ENCODE measurements around the gene EIF5AL1.
"Not testable (repeated sequence)": the region's sequence is repeated elsewhere in the genome, so short reads cannot be mapped to it uniquely, and the experiment has no call there.

Gene EIF5AL1

DNA sequence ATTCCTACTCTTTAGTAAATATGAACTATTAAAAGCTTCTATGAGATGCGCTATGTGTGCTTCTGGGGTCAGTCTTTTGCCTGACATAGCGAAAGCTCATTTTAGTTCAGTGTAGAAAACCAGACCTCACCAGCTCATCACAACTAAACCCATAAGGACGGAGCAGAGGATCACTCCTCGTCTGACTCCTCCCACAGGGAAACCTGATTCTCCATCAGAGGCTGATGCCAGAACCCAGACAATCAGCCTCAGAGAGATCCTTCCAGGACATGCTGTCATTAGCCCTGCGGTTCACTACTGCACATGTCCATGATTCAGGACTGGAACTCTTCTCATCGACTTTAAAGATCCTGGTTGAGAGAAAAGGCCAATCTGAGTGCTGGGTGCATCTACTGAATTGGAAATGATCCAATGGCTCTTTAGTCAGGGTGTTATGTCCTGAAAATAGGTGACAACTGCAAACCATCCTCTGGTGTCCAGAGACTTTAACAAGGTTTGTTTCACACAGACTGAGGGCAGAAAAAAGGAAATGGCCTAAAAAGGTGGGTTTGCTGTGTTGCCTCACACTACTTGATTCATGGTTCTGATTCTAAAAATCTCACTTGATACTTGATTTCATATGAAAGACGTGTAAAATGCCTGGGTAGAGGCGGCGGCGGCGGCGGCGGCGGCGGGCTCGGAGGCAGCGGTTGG is at the start of gene EIF5AL1:
TSS of gene EIF5AL1 (plus strand) at position 643 of the 693 bp plus-strand sequence. CDS start 117 bp downstream, outside the sequence.
- DNase-seq (ENCODE audit: low read depth); H3K4me3 ChIP-seq (ENCODE audit: low read depth, low read length): not testable (repeated sequence)

DNA sequence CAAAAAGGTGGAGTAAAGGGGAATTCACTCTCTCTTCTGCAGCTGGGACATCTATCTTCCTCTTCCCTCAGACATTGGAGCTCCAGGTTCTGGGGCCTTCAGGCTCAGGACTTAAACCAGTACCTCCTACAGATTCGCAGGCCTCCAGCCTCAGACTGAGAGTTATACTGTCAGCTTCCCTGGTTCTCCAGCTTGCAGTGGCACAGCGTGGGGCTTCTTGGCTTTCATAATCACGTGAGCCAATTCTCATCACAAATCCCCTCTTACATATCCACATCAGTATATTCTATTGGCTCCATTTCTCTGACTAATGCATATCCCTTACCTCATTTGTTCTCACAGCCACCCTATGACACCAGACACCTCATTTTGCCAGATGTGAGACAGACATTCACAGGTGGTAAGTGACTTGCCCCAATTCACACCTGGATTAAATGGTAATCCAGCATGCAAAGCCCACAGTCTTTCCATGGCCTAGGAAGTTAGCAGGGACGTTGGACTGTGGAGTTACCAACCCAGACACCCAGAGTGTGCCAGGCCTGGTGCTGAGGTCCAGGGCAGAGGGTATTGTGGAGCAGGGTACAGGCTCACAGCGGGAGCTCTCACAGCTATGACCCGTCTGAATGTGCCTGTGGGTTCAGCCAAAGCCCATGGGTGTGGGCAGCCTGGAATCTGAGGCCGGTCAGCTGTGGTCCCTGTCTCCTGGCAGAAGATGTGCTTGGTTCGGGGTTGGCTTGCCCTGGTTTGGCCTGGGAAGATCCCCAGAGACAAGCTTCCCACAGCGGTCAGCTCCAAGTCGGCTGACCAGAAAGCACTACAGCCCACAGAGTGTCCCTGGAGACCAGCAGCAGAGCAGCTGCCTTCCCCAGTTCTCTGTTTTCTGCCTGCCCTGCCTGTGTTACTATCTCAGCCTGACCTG is 48.5 kb upstream of the EIF5AL1 start:
- DNase-seq (ENCODE audit: low read depth): peak; percentile 66
- H3K4me3 ChIP-seq (ENCODE audit: low read depth, low read length): no peak overlapping the region
- TF ChIP-seq, protein P1, sequence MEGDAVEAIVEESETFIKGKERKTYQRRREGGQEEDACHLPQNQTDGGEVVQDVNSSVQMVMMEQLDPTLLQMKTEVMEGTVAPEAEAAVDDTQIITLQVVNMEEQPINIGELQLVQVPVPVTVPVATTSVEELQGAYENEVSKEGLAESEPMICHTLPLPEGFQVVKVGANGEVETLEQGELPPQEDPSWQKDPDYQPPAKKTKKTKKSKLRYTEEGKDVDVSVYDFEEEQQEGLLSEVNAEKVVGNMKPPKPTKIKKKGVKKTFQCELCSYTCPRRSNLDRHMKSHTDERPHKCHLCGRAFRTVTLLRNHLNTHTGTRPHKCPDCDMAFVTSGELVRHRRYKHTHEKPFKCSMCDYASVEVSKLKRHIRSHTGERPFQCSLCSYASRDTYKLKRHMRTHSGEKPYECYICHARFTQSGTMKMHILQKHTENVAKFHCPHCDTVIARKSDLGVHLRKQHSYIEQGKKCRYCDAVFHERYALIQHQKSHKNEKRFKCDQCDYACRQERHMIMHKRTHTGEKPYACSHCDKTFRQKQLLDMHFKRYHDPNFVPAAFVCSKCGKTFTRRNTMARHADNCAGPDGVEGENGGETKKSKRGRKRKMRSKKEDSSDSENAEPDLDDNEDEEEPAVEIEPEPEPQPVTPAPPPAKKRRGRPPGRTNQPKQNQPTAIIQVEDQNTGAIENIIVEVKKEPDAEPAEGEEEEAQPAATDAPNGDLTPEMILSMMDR (conservative IDR thresholded peaks at IDR 0.05; ENCODE audit: low read depth, low read length): no peak

- no peak for DNase-seq (ENCODE audit: low read depth)
- TF ChIP-seq, protein P1 (conservative IDR thresholded peaks at IDR 0.05; ENCODE audit: low read depth, low read length): no peak
- H3K4me3 ChIP-seq (ENCODE audit: low read depth, low read length): no peak overlapping the region
Measured at GRCh38 chr10:79465341-79465740, 47.0 kb upstream of the EIF5AL1 start.

DNA sequence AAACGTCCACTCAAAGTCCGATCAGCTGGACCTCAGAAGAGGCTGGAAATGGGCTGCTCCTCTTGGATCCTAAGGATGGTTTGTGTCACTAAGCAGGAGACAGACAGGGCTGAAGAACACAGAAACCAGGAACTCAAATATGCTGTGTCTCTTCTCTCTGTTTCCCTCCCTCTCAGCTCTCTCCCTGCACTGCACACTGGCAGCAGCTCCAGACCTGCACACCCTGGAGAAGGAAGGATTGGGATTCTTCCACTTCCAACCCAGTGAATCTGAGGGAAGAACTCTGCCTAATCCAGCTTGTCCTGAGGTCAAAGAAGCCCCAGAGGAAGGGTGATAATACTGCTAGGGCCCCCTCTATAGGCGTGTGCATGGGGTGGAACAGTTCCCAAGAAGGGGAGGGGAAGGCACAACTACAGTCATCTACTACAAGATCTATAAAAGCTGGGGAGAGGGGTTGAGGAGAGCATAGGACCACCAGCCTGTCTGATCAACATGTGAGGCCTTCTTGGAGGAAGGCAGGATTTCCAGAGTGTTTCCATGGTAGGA is 44.2 kb upstream of the EIF5AL1 start:
- no peak for DNase-seq (ENCODE audit: low read depth)
- H3K4me3 ChIP-seq (ENCODE audit: low read depth, low read length): no peak overlapping the region
- TF ChIP-seq, protein P1 (conservative IDR thresholded peaks at IDR 0.05; ENCODE audit: low read depth, low read length): peak; percentile 16

DNA sequence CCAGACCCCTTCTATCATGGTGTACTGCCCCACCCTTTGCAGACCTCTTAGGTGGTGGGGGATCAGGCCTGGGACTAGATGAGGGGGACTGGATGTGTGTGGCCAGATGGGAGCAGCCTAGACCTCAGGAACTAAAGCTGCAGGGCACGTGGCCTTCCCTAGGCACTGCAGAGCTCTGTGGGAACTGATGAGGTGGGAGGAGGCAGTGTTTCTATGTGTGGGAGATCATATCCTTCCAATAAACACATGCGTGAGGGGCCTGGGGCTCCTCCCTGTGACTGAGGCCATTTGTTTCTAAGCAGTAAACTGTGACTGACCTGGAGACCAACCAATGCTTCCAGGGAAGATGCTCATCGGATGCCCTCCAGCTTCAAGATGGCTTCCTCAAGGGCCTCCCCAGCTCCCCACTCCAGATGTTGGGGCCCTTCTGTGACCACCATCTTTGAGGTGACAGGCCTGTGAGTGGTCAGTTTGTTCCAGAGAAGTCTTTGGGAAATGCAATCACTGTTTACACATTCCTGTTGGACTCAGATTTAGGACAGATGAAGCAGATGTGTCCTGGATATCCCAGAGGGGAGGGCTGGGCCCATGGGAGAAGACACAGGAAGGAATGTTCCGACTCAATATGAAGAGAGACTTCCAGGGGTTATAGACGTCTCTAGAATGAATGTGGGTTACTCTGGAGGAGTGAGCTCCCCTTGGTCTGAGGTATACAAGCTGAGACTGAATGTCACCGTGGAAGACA is 43.3 kb upstream of the EIF5AL1 start:
- no peak overlapping the region for H3K4me3 ChIP-seq (ENCODE audit: low read depth, low read length)
- no peak for DNase-seq (ENCODE audit: low read depth)
- TF ChIP-seq, protein P1 (conservative IDR thresholded peaks at IDR 0.05; ENCODE audit: low read depth, low read length): no peak

DNA sequence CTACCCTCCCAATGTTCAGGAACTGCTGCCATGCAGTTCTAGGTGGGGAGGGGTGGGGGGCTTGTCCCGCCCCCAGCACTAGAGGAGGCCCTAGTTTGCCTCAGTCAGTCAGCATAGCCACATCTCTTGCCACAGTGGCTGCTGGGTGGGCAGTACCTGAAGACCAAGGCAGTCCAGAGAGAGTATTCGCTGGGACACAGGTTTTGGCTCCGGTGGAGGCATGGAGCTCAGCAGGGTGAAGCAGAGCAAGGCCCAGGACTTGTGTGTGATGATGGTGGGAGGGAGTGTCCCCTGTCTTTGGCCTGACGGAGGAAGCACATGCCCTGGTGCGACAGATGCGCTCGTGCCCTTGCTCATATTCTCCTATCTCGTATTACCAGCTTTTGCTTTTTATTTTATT is 42.2 kb upstream of the EIF5AL1 start:
- TF ChIP-seq, protein P1 (conservative IDR thresholded peaks at IDR 0.05; ENCODE audit: low read depth, low read length): no peak
- no peak overlapping the region for H3K4me3 ChIP-seq (ENCODE audit: low read depth, low read length)
- no peak for DNase-seq (ENCODE audit: low read depth)

DNA sequence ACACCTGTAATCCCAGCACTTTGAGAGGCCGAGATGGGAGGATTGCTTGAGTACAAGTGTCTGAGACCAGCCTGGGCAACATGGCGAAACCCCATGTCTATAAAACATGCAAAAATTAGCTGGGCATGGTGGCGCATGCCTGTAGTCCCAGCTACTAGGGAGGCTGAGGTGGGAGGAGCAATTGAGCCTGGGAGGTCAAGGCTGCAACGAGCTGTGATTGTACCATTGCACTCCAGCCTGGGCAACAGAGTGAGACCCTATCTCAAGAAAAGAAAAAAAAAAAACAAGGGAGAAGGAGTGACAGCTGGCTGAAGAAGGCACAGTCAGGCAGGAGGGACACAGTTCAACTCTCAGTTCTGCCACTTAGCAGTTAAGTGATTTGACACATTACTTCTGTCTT is 40.6 kb upstream of the EIF5AL1 start:
- DNase-seq (ENCODE audit: low read depth): no peak
- no peak overlapping the region for H3K4me3 ChIP-seq (ENCODE audit: low read depth, low read length)
- TF ChIP-seq, protein P1 (conservative IDR thresholded peaks at IDR 0.05; ENCODE audit: low read depth, low read length): no peak
